GM21576 (cell line): ENCODE results near the gene SERPING1.
A peak's percentile ranks its signal among the peaks of the same experiment; 100 is the strongest.
"Not testable (repeated sequence)": the region's sequence is repeated elsewhere in the genome, so short reads cannot be mapped to it uniquely, and the experiment has no call there.

Experiments used
- ATAC-seq: cut with Tn5 transposase; IDR thresholded peaks from one replicate; pipeline ENCODE4 v1.9.1; 2021; ENCODE audit warnings: mild to moderate bottlenecking, moderate library complexity; ENCODE audit not compliant: unreplicated experiment

SERPING1 gene

DNA sequence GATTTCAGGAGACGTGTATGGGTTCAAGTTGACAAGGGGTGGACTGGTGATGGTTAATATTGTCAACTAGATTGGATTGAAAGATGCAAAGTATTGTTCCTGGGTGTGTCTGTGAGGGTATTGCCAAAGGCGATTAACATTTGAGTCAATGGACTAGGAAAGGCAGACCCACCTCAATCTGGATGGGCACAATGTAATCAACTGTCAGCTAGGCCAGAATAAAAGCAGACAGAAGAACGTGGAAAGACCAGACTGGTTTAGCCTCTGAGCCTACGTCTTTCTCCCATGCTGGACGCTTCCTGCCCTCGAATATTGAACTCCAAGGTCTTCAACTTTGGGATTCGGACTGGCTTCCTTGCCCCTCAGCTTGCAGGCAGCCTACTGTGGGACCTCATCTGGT lies 53.9 kb downstream of the SERPING1 start:
- no peak for ATAC-seq

DNA sequence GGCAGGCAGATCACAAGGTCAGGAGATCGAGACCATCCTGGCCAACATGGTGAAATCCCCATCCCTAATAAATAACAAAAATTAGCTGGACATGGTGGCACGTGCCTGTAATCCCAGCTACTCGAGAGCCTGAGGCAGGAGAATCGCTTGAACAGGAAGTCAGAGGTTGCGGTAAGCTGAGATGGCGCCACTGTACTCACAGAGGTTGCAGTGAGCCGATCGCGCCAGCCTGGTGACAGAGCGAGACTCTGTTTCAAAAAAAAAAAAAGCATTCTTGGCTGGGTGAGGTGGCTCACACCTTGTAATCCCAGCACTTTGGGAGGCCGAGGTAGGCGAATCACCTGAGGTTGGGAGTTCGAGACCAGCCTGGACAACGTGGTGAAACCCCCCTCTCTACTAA lies 54.7 kb downstream of the SERPING1 start:
- ATAC-seq = not testable (repeated sequence)

- no peak for ATAC-seq
Observed at GRCh38 chr11:57652662-57653061, 55.2 kb downstream of the SERPING1 start.

DNA sequence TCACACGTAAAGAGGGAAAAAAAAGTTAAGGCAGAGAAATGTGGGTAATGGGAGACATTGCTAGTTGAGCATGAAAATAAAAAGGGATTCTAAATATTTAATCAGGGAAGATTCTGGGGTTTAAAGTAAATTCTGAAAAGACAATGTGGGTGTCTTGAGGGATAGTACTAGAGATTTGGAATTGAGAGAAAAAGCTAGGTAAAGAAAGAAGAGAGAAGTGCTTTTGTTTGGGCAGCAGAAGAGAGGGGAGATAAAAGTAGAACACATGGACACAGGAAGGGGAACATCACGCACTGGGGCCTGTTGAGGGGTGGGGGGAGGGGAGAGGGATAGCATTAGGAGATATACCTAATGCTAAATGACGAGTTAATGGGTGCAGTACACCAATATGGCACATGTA lies 55.7 kb downstream of the SERPING1 start:
- ATAC-seq = no peak

DNA sequence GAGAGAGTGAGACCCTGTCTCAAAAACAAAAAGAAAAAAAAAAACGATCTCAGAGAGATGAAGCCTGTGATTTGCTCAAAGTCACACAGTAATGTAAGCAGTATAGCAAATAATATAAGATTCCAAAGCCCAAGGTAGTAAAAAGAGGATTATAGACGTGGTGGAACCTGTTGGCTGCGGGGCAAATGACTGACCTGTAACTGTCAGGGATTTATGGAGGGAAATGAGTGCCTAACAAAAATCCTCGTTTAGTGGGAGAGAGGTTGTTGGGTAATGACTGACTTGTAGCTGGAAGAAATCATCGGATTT lies 59.4 kb downstream of the SERPING1 start:
- no peak for ATAC-seq

GRCh38 chr11:57657194-57658022 lies 59.9 kb downstream of the SERPING1 start, which contains the start of gene CLP1:
TSS of gene CLP1 (plus strand) at chr11:57657762. CDS start at chr11:57659477, 1,715 bp downstream.
- ATAC-seq = peak; percentile 98

DNA sequence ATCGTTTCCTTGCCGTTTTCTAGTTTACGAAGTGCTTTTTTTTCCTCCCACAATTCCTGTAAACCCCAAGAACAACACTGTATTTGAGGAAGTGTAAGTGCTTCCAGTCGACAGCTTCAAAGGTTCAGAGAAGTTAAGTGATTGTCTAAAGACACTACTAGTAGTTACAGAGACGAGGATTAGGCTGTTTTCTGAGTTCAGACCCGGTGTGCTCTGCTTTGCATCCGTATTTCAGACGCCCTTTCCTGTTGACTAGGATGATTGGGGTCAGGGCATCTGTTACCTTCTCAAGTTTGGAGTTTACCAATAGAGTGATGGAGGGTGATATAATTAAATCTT lies 60.5 kb downstream of the SERPING1 start:
- no peak for ATAC-seq

DNA sequence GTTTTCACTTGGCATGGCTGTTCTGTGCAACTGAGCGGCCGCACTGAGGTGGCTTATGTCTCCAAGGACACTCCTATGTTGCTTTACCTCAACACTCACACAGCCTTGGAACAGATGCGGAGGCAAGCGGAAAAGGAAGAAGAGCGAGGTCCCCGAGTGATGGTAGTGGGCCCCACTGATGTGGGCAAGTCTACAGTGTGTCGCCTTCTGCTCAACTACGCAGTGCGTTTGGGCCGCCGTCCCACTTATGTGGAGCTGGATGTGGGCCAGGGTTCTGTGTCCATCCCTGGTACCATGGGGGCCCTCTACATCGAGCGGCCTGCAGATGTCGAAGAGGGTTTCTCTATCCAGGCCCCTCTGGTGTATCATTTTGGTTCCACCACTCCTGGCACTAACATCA lies 62.2 kb downstream of the SERPING1 start:
- ATAC-seq = no peak

- ATAC-seq = no peak
Observed at GRCh38 chr11:57662893-57663292, 65.4 kb downstream of the SERPING1 start.

DNA sequence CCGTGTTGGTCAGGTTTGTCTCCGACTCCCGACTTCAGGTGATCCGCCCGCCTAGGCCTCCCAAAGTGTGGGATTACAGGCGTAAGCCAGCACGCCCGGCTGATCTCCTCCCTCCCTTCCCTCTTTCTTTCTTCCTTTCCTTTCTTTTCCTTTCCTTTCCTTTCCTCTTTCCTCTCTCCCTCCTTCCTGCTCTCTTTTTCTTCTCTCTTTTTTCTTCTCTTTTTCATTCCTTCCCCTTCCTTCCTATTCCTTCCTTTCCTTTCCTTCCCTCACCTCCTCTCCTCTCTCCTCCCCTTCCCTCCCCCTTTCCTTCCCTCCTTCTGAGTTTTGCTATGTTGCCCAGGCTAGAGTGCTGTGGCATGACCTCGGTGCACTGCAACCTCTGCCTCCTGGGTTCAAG lies 66.5 kb downstream of the SERPING1 start:
- ATAC-seq = no peak
